Measurements from ENCODE around the gene PER3. TPM values are rescaled to one million over a fixed set of nuclear protein-coding genes. Genes with fewer than 3 reads are reported as not detected.

The PER3 gene
- total and polyA plus RNA-seq, 2 of the 8 experiments (the other 6 are each of a cell fraction or from before 2014, with no cell fraction given): 8.3 to 9.3 TPM

DNA sequence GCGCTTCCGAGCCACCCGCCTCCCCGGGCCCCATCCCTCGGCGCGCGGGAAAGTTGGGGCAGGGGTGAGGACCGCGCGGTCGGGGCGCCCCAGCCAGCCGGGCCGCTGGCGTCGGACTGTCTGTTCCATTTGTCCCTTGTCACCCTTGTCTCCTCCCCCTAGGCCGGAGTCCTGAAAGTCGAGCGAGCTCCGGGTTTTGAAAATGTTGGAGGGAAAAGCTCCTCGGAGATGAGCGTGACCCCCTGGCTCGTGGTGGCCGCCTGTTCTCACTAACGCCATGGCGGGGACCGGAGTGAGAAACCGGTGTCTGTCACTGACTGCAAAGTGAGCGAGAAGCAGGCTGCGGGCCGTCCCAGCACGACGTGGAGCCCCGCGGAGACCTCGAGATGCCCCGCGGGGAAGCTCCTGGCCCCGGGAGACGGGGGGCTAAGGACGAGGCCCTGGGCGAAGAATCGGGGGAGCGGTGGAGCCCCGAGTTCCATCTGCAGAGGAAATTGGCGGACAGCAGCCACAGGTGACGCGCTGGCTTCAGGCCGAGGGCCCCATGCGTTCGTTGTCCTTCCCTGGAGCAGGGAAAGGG is 491 bp downstream of the PER3 start:
- peak overlapping the region; percentile 61 to 80 for H3K4me2 ChIP-seq (ENCODE audit: insufficient read depth in 1 of 2, low read depth in 2 of 2, low read length in 2 of 2)
- H3K23me2 ChIP-seq (ENCODE audit: low read depth, low read length): peaks cover 2% of the 10 kb centered on the region; the same call in 1 of the 2 replicates
- no peaks in the 10 kb centered on the region for H3K79me2 ChIP-seq (ENCODE audit: control insufficient read depth in 1 of 2, insufficient read depth in 2 of 2, low read length in 2 of 2)
- H3K79me1 ChIP-seq (ENCODE audit: low read depth, low read length): no peaks in the 10 kb centered on the region
- ChIA-PET POLR2A (ENCODE audit: partially characterized antibody) (interaction anchor here (0.7 to 2.8 kb wide), 3 partner anchors 11 to 108 kb away, joined by 3 to 7 read pairs (median 4); partner anchors contain the start of gene VAMP3), CTCF (ENCODE audit: partially characterized antibody) (interaction anchor here (0.7 to 2.0 kb wide), 2 partner anchors 115 to 822 kb away, joined by 3 to 7 read pairs; no protein-coding TSS in a partner anchor)
- H2BK15ac ChIP-seq (ENCODE audit: low read length): no peak overlapping the region
- no peak overlapping the region for H3K23ac ChIP-seq (ENCODE audit: insufficient read length)
- FAIRE-seq: no peak
- peaks cover 7 to 49% (median 21%) of the 10 kb centered on the region in 4 experiments; a peak in 7 of 8 replicates for H3K36me3 ChIP-seq (ENCODE audit: control insufficient read depth in 2 of 4, insufficient read depth in 4 of 4, low read length in 3 of 4)
- no peak overlapping the region for H2BK20ac ChIP-seq (ENCODE audit: low read length)
- peaks cover 0 to 8% (median 7%) of the 10 kb centered on the region in 4 experiments; a peak in 5 of 7 replicates for H3K27me3 ChIP-seq (replicated peaks in 1 of 4; ENCODE audit: control insufficient read depth in 3 of 4, extremely low read depth in 1 of 4, insufficient read depth in 3 of 4, low read length in 3 of 4)
- H4K91ac ChIP-seq (replicated peaks; ENCODE audit: insufficient read length, low read length): no peak overlapping the region
- H3K27ac ChIP-seq (ENCODE audit: low read depth, low read length): no peak overlapping the region; the same call in 1 of the 2 replicates
- no peak overlapping the region for H2BK12ac ChIP-seq (ENCODE audit: low read depth, low read length)
- peak overlapping the region; percentile 14 to 62 (median 29); a peak in 6 of 8 replicates for H3K4me3 ChIP-seq (ENCODE audit: extremely low read depth in 1 of 4, insufficient read depth in 2 of 4, low read depth in 3 of 4, low read length in 4 of 4)
- H3K9me3 ChIP-seq (ENCODE audit: insufficient read depth in 2 of 2, low read depth in 1 of 2, low read length in 1 of 2): peaks cover 4 to 6% of the 10 kb centered on the region in 2 experiments; a peak in 2 of 4 replicates
- no peak overlapping the region for H2AFZ ChIP-seq (ENCODE audit: low read length)
- peaks cover 0 to 2% of the 10 kb centered on the region in 2 experiments for H4K20me1 ChIP-seq (replicated peaks in 1 of 2; ENCODE audit: control insufficient read depth in 1 of 2, insufficient read depth in 2 of 2, low read length in 2 of 2)
- no peak overlapping the region for H3K14ac ChIP-seq (ENCODE audit: insufficient read length)
- 62% methylated on average over 34 of the region's 52 CpGs; no CpG with 5 or more reads in 1 of the 2 experiments for WGBS, 2 experiments (ENCODE audit: extremely low coverage in 1 of 2, insufficient coverage in 1 of 2, insufficient read length in 1 of 2, insufficient replicate concordance in 2 of 2, low coverage in 1 of 2, low lambda C conversion rate in 2 of 2, missing lambda C conversion rate in 1 of 2)
- H3K4ac ChIP-seq (replicated peaks; ENCODE audit: insufficient read length, low read depth, low read length): no peak overlapping the region
- H2AK5ac ChIP-seq (ENCODE audit: low read depth, low read length): no peak overlapping the region
- peak overlapping the region in 1 of 4 experiments; percentile 47; a peak in 2 of 7 replicates for H3K9ac ChIP-seq (replicated peaks in 1 of 4; ENCODE audit: extremely low read depth in 1 of 4, low read depth in 3 of 4, low read length in 3 of 4)
- H4K8ac ChIP-seq (ENCODE audit: extremely low read depth, insufficient read depth, low read length): peak overlapping the region; percentile 87
- no peak overlapping the region for H2BK5ac ChIP-seq (ENCODE audit: low read depth, low read length)
- peak in 1 of 2 experiments; percentile 50 for DNase-seq (ENCODE audit: low read depth in 1 of 2, low spot score in 2 of 2)
- no peak overlapping the region for H4K5ac ChIP-seq (ENCODE audit: insufficient read length, low read depth, low read length)
- no peak overlapping the region for H3K56ac ChIP-seq (replicated peaks; ENCODE audit: insufficient read length, low read depth, low read length)
- H3K18ac ChIP-seq (ENCODE audit: extremely low read depth, low read length): no peak overlapping the region
- H3K4me1 ChIP-seq (replicated peaks in 1 of 4; ENCODE audit: control insufficient read depth in 3 of 4, insufficient read depth in 4 of 4, low read length in 3 of 4): peaks cover 0 to 6% (median 0%) of the 10 kb centered on the region in 4 experiments; a peak in 2 of 7 replicates
- no peak overlapping the region for H2BK120ac ChIP-seq (replicated peaks; ENCODE audit: low read depth, low read length)
- TF ChIP-seq KDM4A (IDR thresholded peaks at IDR 0.05; ENCODE audit: low read depth, low read length, severe bottlenecking) (peak; percentile 91), JUN (IDR thresholded peaks at IDR 0.05; ENCODE audit: low read depth, low read length) (no peak), KDM1A (IDR thresholded peaks at IDR 0.05; ENCODE audit: borderline replicate concordance, low read length) (0 out of 2 replicates have a peak, but pooled peaks have one; percentile 19)

Data from H1 (cell line).